Activated gamma-delta T cell (primary cell): ENCODE measurements around the gene SLC2A9.

ENCODE experiments used
- DNase-seq: peaks from one replicate; lab custom pipeline; 2025; lab: John Stamatoyannopoulos, UW

The SLC2A9 gene

DNA sequence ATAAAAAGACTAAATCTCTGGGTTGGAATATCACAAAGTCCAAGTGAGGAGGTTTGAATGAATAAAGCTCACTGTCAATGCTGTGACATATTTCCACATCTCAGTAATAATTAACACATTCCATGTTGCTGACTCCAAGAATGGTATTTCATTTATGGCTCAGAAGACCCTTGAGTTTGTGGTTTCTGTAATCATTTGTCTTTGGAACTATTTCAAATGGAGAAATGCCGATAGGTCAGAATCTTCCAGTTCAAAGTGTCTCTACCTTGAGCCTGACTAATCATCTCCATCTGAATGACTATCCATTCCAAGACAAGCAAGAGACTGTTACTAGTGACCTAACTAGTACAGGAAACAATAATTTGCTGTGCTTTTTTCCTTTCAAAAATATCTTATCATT lies 24.2 kb upstream of the SLC2A9 start:
- no peak for DNase-seq

DNA sequence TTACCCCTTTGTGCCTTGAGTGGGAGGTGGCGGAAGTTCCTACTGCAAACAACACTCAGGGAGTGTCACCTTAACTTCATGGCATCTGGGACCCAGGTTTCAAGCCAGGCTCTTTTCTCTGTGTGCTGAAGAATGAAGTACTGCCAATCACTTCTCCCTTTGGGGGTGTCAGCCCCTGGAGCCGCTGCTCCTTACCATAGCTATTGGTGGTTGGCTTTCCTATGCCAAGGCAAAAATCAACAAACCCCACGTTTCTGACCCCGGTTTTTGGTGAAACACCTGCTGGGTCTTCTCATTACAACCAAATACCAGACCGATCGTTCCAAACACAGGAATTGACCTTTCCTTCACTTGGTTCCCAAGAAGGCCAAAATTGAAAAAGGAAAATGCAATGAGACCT lies 19.7 kb upstream of the SLC2A9 start:
- DNase-seq, result no peak

- no peak for DNase-seq
Observed at GRCh38 chr4:10040049-10040892, 19.0 kb upstream of the SLC2A9 start.

- no peak for DNase-seq
Observed at GRCh38 chr4:10036807-10037342, 15.6 kb upstream of the SLC2A9 start.

- DNase-seq, result no peak
Observed at GRCh38 chr4:10035130-10035529, 13.8 kb upstream of the SLC2A9 start.

DNA sequence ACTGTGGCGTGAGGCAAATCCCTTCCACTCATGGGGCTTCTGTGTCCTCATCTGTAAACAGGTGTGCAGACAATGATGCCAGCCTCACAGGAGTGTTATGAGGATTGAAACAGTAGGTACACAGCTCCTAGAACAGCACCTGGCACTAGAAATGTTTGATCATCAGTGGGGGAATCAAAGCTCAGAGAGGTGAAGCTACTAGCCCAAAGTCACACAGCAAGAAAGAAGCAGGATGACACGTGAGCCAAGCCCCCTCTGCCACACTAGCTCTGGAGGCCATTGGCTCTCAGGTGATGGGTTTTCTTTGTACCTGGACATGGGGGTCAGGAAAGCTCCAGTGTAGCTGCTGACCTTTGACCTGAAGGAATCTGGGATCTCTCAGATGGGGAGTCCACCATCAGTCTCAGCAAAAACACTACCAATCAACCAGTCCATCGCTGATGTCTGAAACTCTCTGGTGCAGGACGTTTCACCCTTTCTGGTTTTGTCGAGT lies 13.4 kb upstream of the SLC2A9 start:
- DNase-seq, result no peak

- DNase-seq, result no peak
Observed at GRCh38 chr4:10034136-10034535, 12.8 kb upstream of the SLC2A9 start.

GRCh38 chr4:10033191-10033881 lies 12.0 kb upstream of the SLC2A9 start:
- DNase-seq, result no peak

DNA sequence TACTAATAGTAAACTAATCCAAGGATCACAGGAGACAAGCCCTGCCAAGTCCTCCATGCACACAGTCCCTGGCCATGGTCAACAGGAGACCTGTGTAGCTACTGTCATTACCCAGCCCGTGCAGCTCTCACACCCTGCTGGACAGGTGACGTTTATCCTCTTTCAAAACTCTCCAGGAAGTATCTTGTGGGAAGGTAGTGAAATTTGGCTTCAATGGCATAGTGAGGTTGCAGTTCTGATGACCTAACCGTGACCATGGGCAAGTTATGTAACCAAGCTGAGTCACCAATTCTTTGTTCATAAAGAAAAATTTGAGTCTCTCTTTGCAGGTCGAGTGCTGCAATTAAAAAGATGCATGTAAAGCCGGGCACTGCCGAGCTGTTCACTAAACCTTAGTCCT lies 11.3 kb upstream of the SLC2A9 start:
- no peak for DNase-seq

DNA sequence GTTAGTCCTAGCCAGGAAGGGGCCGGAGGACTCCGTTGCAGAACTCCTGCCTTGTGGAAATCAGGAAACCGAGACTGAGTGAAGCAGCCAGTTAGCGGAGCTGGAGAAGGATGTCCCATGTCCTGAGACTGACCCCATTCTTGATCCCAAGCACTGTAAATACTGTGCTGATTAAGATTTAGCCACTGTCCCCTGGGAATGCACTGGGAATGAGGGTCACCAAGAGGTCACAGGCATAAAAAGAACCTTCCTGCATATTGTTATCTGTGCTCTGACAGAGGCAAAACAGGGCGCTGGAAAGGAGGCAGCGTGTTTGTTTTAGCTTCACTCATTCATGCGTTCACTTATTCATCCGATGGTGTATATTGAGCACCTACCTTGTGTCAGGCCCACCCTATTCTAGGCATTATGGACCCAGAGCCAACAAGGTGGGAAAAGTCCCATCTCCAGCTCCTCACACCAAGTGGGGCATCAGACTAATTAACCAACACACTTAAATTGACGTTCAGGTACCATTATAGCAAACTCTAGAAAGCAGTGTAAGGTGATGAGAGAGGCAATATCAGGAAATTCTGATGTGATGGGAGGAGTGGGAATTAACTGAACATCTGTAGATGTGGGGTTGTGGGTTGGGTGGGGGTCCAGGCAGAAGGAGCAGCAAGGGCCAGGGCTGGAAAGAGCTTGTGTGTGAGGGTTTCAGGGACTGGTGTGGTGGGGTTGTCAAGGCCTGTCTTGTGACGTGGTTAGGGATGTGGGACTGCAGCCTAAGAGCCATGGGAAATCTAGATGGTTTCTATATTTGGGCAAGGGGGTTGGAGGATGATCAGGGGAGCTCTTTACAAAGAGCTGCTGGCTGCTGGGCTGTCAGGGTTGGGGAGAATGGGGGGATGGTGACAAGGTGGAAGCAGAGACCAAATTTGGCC lies 10.6 kb upstream of the SLC2A9 start:
- no peak for DNase-seq

- no peak for DNase-seq
Observed at GRCh38 chr4:10030972-10031667, 9.8 kb upstream of the SLC2A9 start.

- no peak for DNase-seq
Observed at GRCh38 chr4:10029403-10029802, 8.1 kb upstream of the SLC2A9 start.

DNA sequence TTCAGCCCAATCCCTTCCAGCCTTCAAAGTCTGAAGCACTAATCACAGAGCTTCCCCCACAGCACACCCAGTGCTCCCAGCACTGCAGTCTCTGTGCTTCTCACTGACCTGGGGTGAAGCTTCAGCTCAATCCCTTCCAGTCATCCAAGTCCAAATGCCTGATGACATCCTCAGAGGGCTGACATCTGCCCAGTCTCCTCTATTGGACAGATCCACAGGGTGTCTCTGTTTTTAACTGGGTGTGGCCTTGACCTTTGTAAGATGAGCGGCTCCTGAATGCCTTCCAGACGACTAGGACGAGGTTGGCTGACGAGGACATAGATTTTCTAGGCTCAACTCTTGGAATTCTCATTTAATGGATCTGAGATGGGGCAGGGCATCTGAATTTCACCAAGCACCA lies 7.6 kb upstream of the SLC2A9 start:
- DNase-seq, result no peak

GRCh38 chr4:10026485-10026884 lies 5.2 kb upstream of the SLC2A9 start:
- no peak for DNase-seq

- no peak for DNase-seq
Observed at GRCh38 chr4:10025230-10025806, 4.0 kb upstream of the SLC2A9 start.

DNA sequence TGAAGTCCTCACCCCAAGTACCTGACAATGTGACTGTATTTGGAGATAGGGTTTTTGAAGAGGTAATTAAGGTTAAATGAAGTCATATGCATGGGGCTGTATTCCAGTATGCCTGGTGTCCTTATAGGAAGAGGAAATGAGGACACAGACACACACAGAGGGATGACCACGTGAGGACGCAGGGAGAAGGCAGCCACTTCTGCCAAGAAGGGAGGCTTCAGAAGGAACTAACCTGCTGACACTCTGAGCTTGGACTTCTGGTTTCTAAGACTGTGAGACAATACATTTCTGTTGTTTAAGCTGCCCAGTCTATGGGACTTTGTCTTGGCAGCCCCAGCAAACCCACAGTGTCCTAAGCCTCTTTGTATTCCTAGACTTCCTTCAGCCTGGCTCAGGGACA lies 3.0 kb upstream of the SLC2A9 start:
- DNase-seq, result no peak

DNA sequence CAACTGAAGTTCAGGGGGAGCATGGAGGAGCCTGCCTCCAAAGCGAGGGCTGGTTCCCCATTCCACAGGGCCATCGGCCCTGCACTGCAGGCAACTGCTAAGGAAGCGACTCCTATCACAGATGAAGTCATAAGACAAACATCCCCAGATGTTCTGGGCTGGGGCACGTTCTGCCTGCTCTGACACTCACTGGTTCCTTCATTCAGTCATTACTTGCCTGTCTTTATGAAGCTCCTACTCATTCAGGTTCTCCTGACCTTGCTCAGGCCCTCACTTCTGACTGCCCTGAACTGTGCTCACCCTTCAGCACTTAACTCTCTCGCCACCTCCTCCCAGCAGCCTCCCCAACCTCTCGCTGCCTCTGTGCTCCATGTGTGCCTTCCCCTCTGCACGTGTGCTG lies 2.5 kb upstream of the SLC2A9 start:
- no peak for DNase-seq

DNA sequence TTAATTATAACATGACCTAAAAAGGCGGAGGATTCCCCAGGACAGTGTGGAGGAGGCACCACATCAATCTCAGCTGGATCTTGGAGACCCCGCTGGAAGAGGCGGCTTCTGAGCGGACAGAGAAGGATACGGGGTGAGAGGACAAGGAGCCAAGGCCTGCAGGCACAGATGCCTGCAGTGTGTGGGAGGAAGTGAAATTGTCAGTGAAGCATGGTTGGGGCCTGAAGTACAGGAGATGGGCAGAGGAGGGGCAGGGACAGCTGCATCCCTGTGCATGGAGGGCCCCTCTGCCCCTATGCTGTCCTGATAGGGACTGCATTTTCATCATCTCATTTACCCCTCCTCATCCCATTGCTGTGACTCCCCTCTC lies 1.7 kb upstream of the SLC2A9 start:
- DNase-seq, result no peak

- no peak for DNase-seq
Observed at GRCh38 chr4:10022346-10023049, 1.2 kb upstream of the SLC2A9 start.

DNA sequence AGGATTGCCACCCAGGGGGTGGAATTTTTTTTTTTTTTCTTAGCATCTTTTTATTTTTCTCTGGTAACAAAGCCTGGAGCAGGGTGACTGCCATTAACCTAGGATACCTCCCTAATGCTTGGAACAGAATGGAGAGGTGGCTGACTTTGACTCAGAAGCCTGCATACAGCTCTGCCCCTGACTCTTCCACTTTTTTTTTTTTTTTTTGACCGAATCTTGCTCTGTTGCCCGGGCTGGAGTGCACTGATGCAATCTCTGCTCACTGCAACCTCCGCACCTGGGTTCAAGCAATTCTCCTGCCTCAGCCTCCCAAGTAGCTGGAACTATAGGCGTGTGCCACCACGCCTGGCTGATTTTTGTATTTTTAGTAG lies 341 bp upstream of the SLC2A9 start:
- DNase-seq, result no peak
